Neural cell (in vitro differentiated cells): ENCODE results near the gene SRSF7. TPM values are rescaled to one million over a fixed set of nuclear protein-coding genes. Genes with fewer than 3 reads are reported as not detected.
"Not testable (repeated sequence)": the region's sequence is repeated elsewhere in the genome, so short reads cannot be mapped to it uniquely, and the experiment has no call there.

Experiments
- H2AFZ ChIP-seq: fragments of 200-600, 300-800 bp; sonication (generic), shearing (Covaris generic); 2 replicates; pipeline ENCODE4 v1.6.0; 2014; ENCODE audit warnings: low read depth, mild to moderate bottlenecking, antibody characterized with exemption, low read length, moderate library complexity
- H3F3A ChIP-seq: fragments of 200-600 bp; shearing (Covaris generic); 2 replicates; pipeline ENCODE4 v1.6.1; 2016; ENCODE audit warnings: mild to moderate bottlenecking, moderate library complexity, mixed read lengths, antibody characterized with exemption, low read length; ENCODE audit not compliant: insufficient read depth, poor library complexity, severe bottlenecking
- H3K27ac ChIP-seq: fragments of 200-600, 300-800 bp; sonication (generic), shearing (Covaris generic); 2 replicates; pipeline ENCODE4 v1.5.1; 2014; ENCODE audit warnings: mild to moderate bottlenecking, low read length, moderate library complexity
- H3K27me3 ChIP-seq: fragments of 300-800, 200-600 bp; sonication (generic), shearing (Covaris generic); 2 replicates; pipeline ENCODE4 v1.6.0; 2014; ENCODE audit warnings: mild to moderate bottlenecking, low read depth, low read length, moderate library complexity; ENCODE audit not compliant: insufficient read depth
- H3K36me3 ChIP-seq: fragments of 300-800, 200-600 bp; sonication (generic), shearing (Covaris generic); 2 replicates; pipeline ENCODE4 v1.5.1; 2014; ENCODE audit warnings: mild to moderate bottlenecking, antibody characterized with exemption, low read length, moderate library complexity; ENCODE audit not compliant: insufficient read depth
- H3K4me2 ChIP-seq: fragments of 300-800, 200-600 bp; sonication (generic), shearing (Covaris generic); 2 replicates; pipeline ENCODE4 v1.6.0; 2014; ENCODE audit warnings: mild to moderate bottlenecking, low read length
- H3K4me3 ChIP-seq: fragments of 300-800, 200-600 bp; sonication (generic), shearing (Covaris generic); 2 replicates; pipeline ENCODE4 v1.5.1; 2014; ENCODE audit warnings: mild to moderate bottlenecking, low read length, moderate library complexity
- H3K79me2 ChIP-seq: fragments of 200-600 bp; shearing (Covaris generic); replicated peaks from 2 replicates; pipeline ENCODE4 v1.6.0; 2014; ENCODE audit warnings: mild to moderate bottlenecking, low read length, moderate library complexity; ENCODE audit not compliant: insufficient read depth
- H3K9ac ChIP-seq: fragments of 300-800, 200-600 bp; sonication (generic), shearing (Covaris generic); 2 replicates; pipeline ENCODE4 v1.6.1; 2016; ENCODE audit warnings: mild to moderate bottlenecking, low read length, mixed read lengths
- H3K9me2 ChIP-seq: fragments of 200-600 bp; shearing (Covaris generic); 2 replicates; pipeline ENCODE4 v1.6.1; 2016; ENCODE audit warnings: mild to moderate bottlenecking, low read length, mixed read lengths; ENCODE audit not compliant: insufficient read depth
- H3K9me3 ChIP-seq: fragments of 200-600, 300-800 bp; sonication (generic), shearing (Covaris generic); 2 replicates; pipeline ENCODE4 v1.6.1; 2016; ENCODE audit warnings: mild to moderate bottlenecking, mixed run types, low read length, moderate library complexity, mixed read lengths
- H4K20me1 ChIP-seq: fragments of 200-600 bp; shearing (Covaris generic); 2 replicates; pipeline ENCODE4 v1.6.1; 2016; ENCODE audit warnings: mild to moderate bottlenecking, mixed run types; ENCODE audit not compliant: insufficient read depth
- CTCF ChIP-seq: fragments of 450-650 bp; IDR thresholded peaks from 2 replicates; pipeline ENCODE4 v1.5.1; 2014; ENCODE audit warnings: antibody characterized with exemption, mild to moderate bottlenecking, moderate library complexity; ENCODE audit not compliant: poor library complexity, severe bottlenecking
- EZH2 ChIP-seq: fragments of 200-600, 300-800 bp; shearing (Covaris generic), sonication (generic); IDR thresholded peaks from 2 replicates; pipeline ENCODE4 v1.6.1; 2014; ENCODE audit warnings: antibody characterized with exemption, low read length, borderline replicate concordance, mild to moderate bottlenecking; ENCODE audit not compliant: insufficient read depth, poor library complexity, severe bottlenecking
- MXI1 ChIP-seq: fragments of 450-650 bp; conservative IDR thresholded peaks from 2 replicates; pipeline ENCODE4 v1.6.1; 2014; ENCODE audit warnings: antibody characterized with exemption, mild to moderate bottlenecking; ENCODE audit not compliant: poor library complexity, severe bottlenecking
- POLR2AphosphoS5 ChIP-seq: IDR thresholded peaks from 2 replicates; pipeline ENCODE4 v1.6.1; 2012
- RAD21 ChIP-seq: fragments of 450-650 bp; conservative IDR thresholded peaks from 2 replicates; pipeline ENCODE4 v1.6.1; 2014; ENCODE audit warnings: antibody characterized with exemption, mild to moderate bottlenecking, moderate library complexity
- REST ChIP-seq: IDR thresholded peaks from 2 replicates; pipeline ENCODE4 v1.6.1; 2012; ENCODE audit warnings: borderline replicate concordance
- SMC3 ChIP-seq: fragments of 450-650 bp; conservative IDR thresholded peaks from 2 replicates; pipeline ENCODE4 v1.6.1; 2014; ENCODE audit warnings: antibody characterized with exemption, mild to moderate bottlenecking, moderate library complexity; ENCODE audit not compliant: poor library complexity
- TAF1 ChIP-seq: IDR thresholded peaks from 2 replicates; pipeline ENCODE4 v1.6.1; 2012; ENCODE audit warnings: low read depth
- polyA plus RNA-seq: library from polyadenylated mRNA; depleted of rRNA; stranded (reverse); fragments of >200 nt; gene quantifications from 2 replicates; pipeline ENCODE4 v1.2.3, GENCODE V29; 2014

The SRSF7 gene
- polyA plus RNA-seq, 1 donor from 2014 or later = 286 TPM

DNA sequence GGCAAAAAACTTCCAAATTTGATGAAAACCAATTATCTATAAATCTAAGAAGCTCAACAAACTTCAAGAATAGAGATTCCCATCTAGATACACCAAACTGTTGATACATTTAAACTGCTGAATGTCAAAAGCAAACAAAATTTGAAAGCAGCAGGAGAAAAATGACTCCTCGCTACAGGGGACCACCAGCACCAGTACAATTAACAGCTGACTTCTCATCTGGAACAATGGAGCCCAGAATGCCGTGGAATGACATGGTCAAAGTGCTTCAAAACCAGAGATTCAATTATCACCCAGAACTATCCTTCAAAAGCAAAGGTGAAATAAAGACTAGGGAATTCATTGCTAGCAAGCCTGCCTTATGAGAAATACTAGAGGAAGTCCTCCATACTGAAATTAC lies 11.6 kb downstream of the SRSF7 start:
- Histone ChIP-seq H2AFZ (no peak overlapping the region), H3K9ac (no peak overlapping the region), H3K27me3 (no peaks in the 10 kb centered on the region), H3K9me3 (no peaks in the 10 kb centered on the region), H3F3A (no peaks in the 10 kb centered on the region), H3K36me3 (peaks cover 7% of the 10 kb centered on the region), H3K27ac (no peak overlapping the region), H4K20me1 (peaks cover 3% of the 10 kb centered on the region), H3K4me3 (no peak overlapping the region), H3K79me2 (peaks cover 17% of the 10 kb centered on the region), H3K9me2 (no peaks in the 10 kb centered on the region), H3K4me2 (no peak overlapping the region)
- TF ChIP-seq CTCF (no peak), EZH2 (no peak), REST (no peak), MXI1 (no peak), SMC3 (no peak), RAD21 (no peak)

DNA sequence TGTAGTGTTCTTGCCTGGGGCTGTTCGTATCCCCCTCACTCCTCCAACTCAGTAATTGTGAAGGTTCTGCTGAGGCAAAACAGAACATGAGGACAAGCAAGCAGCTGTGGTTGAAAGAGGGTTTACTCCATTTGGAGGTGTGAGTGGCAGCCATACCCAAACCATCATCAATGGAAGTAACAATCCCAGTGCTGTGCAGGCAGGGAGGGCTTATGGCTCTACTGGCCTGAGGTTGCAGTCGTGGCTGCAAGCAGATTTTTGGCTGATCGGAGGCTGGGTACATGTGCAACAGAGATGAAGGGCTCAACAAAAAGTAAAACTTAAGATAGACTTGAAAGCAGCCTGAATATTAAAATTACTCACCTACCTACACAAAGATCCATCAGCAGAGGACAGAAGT lies 13.2 kb downstream of the SRSF7 start:
- H4K20me1 ChIP-seq = peaks cover 3% of the 10 kb centered on the region
- no peak overlapping the region for H3K9ac ChIP-seq
- H2AFZ ChIP-seq = no peak overlapping the region
- H3F3A ChIP-seq = no peaks in the 10 kb centered on the region
- peaks cover 12% of the 10 kb centered on the region for H3K36me3 ChIP-seq
- TF ChIP-seq REST (no peak), TAF1 (no peak), SMC3 (no peak), EZH2 (no peak), POLR2AphosphoS5 (no peak), CTCF (no peak)
- no peak overlapping the region for H3K4me3 ChIP-seq
- no peaks in the 10 kb centered on the region for H3K27me3 ChIP-seq
- H3K27ac ChIP-seq = no peak overlapping the region
- no peaks in the 10 kb centered on the region for H3K9me3 ChIP-seq
- H3K4me2 ChIP-seq = no peak overlapping the region
- H3K79me2 ChIP-seq = peaks cover 10% of the 10 kb centered on the region
- H3K9me2 ChIP-seq = no peaks in the 10 kb centered on the region

DNA sequence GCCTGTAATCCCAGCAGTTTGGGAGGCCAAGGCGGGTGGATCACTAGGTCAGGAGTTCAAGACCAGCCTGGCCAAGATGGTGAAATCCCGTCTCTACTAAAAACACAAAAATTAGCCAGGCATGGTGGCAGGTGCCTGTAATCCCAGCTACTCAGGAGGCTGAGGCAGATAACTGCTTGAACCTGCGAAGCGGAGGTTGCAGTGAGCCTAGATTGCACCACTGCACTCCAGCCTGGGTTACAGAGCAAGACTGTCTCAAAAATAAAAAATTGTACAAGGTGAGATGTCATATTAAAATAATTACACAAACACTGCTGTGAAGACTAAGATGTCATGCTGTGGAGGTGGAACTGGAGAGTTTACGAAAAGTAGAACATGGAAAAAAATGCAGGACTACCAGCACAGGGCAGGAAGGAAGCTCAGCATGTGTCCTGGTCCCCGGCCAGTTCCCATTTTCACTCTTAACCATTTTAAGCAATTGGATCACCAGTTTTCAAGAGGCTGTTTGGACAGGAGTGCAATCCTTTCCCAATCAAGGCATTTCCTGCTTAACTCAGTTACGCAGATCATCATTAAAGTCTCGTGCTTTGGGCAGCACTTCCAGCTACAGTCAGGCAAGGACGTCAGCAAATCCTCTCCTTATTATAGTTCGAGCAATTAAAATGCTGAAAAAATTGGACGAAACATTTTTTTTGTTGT lies 14.0 kb downstream of the SRSF7 start:
- not testable (repeated sequence) for H3K27me3 ChIP-seq, H3K4me2 ChIP-seq, H4K20me1 ChIP-seq

More for the DNA sequence above, 14.0 kb downstream of the SRSF7 start:
- H3K36me3 ChIP-seq = peaks cover 12% of the 10 kb centered on the region
- not testable (repeated sequence) for H3K4me3 ChIP-seq, H3K9ac ChIP-seq, H3K9me3 ChIP-seq, H3K27ac ChIP-seq, H3F3A ChIP-seq, H3K9me2 ChIP-seq, H2AFZ ChIP-seq, H3K79me2 ChIP-seq
